ENCODE measurements around the gene GLIS1. TPM values are rescaled to one million over a fixed set of nuclear protein-coding genes. Genes with fewer than 3 reads are reported as not detected.

The GLIS1 gene
- total RNA-seq (2022; extraction: Qiagen RNA extraction; ENCODE audit: low read depth) = 0.05 to 0.13 TPM (median 0.08 TPM) in 4 of 5 replicates, not detected in the other

DNA sequence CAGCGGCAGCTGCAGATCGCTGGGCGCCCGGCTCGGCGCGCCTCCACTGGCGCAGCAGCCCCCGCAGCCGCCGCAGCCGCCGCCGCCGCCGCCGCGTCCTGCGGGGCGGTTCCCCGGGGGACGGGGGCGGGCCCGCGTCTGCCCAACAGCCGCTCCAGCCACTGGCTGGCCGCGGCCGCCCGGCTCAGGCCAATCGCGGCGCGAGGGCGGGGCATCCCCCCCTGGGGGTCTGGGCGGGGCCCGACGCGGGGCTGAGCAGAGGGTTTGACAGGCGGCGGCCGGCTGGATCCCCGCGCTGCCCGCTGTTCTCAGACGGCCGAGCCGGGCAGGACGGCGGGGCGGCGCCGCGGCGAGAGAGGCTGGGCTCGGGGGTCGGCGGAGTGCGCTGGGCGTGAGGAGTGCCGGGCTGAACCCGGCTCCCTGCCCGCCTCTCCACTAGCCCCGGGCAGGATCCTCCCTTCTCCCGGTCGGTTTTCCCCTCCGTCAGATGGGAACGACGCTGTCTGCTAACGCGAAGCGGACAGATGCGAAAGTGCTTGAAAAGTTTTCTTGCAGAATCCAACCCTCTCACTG is at the start of gene GLIS1:
Gene GLIS1 (minus strand): TSS at position 56 of the 573 bp plus-strand sequence. CDS start 1,100 bp downstream, outside the sequence.

GRCh38 chr1:53459321-53460175 is 279.4 kb downstream of the GLIS1 start, which contains the start of gene DMRTB1:
DMRTB1 (plus strand) TSS chr1:53459399; CDS start chr1:53459454, 55 bp downstream.

Other genes starting within 250 kb of the GLIS1 start
- 21.3 to 28.8 TPM (median 23.5 TPM) in 5 replicates for gene NDC1, start 99.1 kb upstream of the GLIS1 start, total RNA-seq (2022; extraction: Qiagen RNA extraction; ENCODE audit: low read depth)
- gene YIPF1, start 150.6 kb upstream of the GLIS1 start, total RNA-seq (2022; extraction: Qiagen RNA extraction; ENCODE audit: low read depth) = 13.2 to 15.9 TPM (median 13.8 TPM) in 5 replicates
- 0.09 to 0.16 TPM in 2 of 5 replicates, not detected in the others for gene DIO1, start 155.0 kb upstream of the GLIS1 start, total RNA-seq (2022; extraction: Qiagen RNA extraction; ENCODE audit: low read depth)
- gene IFT25, start 206.5 kb upstream of the GLIS1 start, total RNA-seq (2022; extraction: Qiagen RNA extraction; ENCODE audit: low read depth) = 29.9 to 37.4 TPM (median 31.0 TPM) in 5 replicates
- gene LRRC42, start 207.2 kb upstream of the GLIS1 start, total RNA-seq (2022; extraction: Qiagen RNA extraction; ENCODE audit: low read depth) = 27.6 to 28.8 TPM (median 28.4 TPM) in 5 replicates

All from A549 treated with GW870086 at 1 μM for 4 hours (cell line).